H7 (cell line): ENCODE results near the gene CACNA2D2. TPM values are rescaled to one million over a fixed set of nuclear protein-coding genes. Genes with fewer than 3 reads are reported as not detected.

Experiments used
- DNase-seq: peaks from one replicate; pipeline ENCODE4 v3.0.0; 2012
- H3K27me3 ChIP-seq: 2 replicates; pipeline ENCODE4 v1.6.0; 2011; ENCODE audit warnings: mild to moderate bottlenecking, low read length; ENCODE audit not compliant: control insufficient read depth, insufficient read depth
- H3K36me3 ChIP-seq: replicated peaks from 2 replicates; pipeline ENCODE4 v1.5.1; 2011; ENCODE audit warnings: low read length; ENCODE audit not compliant: control insufficient read depth, insufficient read depth
- H3K4me3 ChIP-seq: 2 replicates; pipeline ENCODE4 v1.5.1; 2011; ENCODE audit warnings: low read depth, mild to moderate bottlenecking, control low read depth, low read length, moderate library complexity; ENCODE audit not compliant: insufficient read depth
- total RNA-seq: library from RNA; depleted of rRNA; stranded (reverse); fragments of >200 nt; shearing (Covaris generic); gene quantifications from 2 replicates; pipeline ENCODE4 v1.2.3, GENCODE V29; 2014

The CACNA2D2 gene
- total RNA-seq, 1 experiment from 2014 or later: 5.9 TPM

DNA sequence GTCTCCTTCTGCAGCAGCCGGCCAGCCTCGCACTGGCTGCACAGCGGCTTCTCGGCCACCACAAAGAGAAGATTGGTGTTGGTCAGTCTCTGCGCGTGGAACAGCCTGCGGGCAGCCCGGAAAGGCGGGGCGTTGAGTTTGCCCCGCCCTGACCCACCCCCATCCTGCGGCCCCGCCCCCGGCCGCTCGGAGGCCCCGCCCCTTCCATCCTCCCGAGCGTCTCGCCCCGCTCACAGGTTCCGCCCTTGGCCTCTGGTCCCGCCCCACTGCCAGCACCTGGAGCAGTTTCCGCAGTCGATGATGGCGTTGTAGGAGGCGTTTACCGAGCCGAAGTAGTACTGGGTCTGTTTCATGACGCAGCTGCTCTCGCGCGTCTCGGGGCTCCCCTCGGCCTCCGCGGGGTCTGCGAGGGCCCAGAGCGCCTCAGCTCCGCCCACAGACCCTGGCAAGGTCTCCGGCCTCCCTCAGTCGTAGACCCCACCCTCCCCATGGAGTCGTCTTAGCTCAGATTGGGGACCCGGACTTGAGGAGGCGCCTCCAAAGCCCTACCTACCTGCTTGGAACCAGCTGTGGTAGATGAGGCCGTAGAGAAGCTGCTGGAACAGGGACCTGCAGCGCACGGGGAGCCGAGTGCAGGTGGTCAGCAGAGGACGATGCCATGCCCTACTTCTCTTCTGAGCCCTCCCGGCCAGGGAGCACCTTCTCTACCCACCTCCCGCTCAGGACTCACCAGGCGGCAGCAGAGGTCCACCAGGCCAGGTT is 138.2 kb downstream of the CACNA2D2 start:
- Histone ChIP-seq H3K36me3 (no peaks in the 10 kb centered on the region), H3K4me3 (peak overlapping the region; percentile 63)

DNA sequence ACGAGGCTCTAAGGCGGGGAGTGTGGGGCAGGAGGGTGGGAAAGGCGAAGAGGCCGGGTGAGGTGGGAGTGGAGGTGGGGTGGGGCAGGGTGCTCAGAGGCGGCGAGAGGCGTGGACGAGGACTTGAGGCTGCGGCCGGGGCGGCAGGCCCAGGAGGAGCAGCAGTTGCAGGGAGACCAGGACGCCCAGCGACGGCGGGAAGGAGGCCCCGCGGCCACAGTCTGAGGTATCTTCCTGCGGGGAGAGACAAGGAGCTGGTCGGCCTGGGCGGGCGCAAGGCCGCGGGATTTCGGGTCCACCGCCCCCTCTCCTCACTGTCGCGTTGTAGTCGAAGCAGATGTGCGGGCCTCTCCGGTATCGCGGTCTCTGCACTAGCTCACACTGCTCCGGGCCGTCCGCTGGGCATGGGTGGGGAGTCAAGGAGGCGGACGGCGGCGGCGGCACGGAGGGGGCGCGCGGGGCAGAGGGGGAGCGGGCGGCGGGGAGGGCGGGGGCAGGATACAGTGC is 138.8 kb downstream of the CACNA2D2 start:
- Histone ChIP-seq H3K36me3 (no peaks in the 10 kb centered on the region), H3K27me3 (peaks cover 13% of the 10 kb centered on the region; the same call in 1 of the 2 replicates), H3K4me3 (peak overlapping the region; percentile 63)
- no peak for DNase-seq

More for the DNA sequence above, 138.2 kb downstream of the CACNA2D2 start:
- peaks cover 13% of the 10 kb centered on the region; the same call in 1 of the 2 replicates for H3K27me3 ChIP-seq
- DNase-seq: peak; percentile 99

GRCh38 chr3:50359760-50360110 is 143.7 kb downstream of the CACNA2D2 start:
- Histone ChIP-seq H3K36me3 (peaks cover 9% of the 10 kb centered on the region), H3K4me3 (peak overlapping the region; percentile 28; the same call in 1 of the 2 replicates), H3K27me3 (peaks cover 11% of the 10 kb centered on the region; the same call in 1 of the 2 replicates)
- no peak for DNase-seq

GRCh38 chr3:50358911-50359759 is 144.3 kb downstream of the CACNA2D2 start, which contains the start of gene TMEM115:
Gene TMEM115, minus strand, starts transcription at chr3:50359521. Its CDS starts 458 bp downstream, at chr3:50359063.
- Histone ChIP-seq H3K36me3 (peaks cover 13% of the 10 kb centered on the region), H3K27me3 (peaks cover 5% of the 10 kb centered on the region; the same call in 1 of the 2 replicates), H3K4me3 (peak within 1 kb of the TSS; percentile 94)
- peak; percentile 99 for DNase-seq

DNA sequence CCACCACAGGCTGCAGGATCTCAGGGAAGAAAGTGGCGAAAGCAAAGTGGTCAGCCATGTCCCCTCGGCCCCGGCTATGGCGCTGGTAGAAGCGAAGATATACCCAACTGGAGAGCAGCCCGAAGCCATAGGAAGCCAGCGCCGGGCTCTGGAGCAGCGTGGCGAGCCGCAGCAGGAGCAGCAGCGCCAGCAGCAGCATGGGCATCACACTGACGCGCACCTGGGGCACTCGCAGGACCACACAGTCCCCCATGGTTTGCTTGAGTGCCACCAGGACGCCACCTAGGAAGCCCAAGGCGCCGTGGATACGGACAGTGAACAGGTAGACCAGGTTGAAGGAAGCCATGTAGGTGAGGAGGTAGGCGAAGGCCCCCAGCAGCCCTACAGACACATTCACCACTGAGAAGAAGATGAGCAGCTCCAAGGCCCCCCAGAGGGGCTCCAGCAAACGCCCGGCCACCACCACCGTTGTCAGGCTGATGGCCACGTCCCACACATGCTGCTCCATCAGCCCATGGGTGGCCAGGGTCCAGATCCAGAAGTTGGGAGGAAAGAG is 145.0 kb downstream of the CACNA2D2 start:
- Histone ChIP-seq H3K36me3 (peaks cover 13% of the 10 kb centered on the region), H3K4me3 (peak overlapping the region; percentile 94), H3K27me3 (no peaks in the 10 kb centered on the region)
- DNase-seq: no peak

GRCh38 chr3:50357481-50357880 is 146.0 kb downstream of the CACNA2D2 start:
- DNase-seq: no peak
- peaks cover 13% of the 10 kb centered on the region for H3K36me3 ChIP-seq
- no peaks in the 10 kb centered on the region for H3K27me3 ChIP-seq
- no peak overlapping the region for H3K4me3 ChIP-seq

GRCh38 chr3:50356553-50356952 is 146.9 kb downstream of the CACNA2D2 start:
- H3K4me3 ChIP-seq: no peak overlapping the region
- DNase-seq: peak; percentile 41
- H3K36me3 ChIP-seq: peaks cover 13% of the 10 kb centered on the region
- H3K27me3 ChIP-seq: no peaks in the 10 kb centered on the region

- Histone ChIP-seq H3K4me3 (no peak overlapping the region), H3K36me3 (peaks cover 13% of the 10 kb centered on the region), H3K27me3 (no peaks in the 10 kb centered on the region)
- DNase-seq: peak; percentile 39
Measured at GRCh38 chr3:50355829-50356552, 147.4 kb downstream of the CACNA2D2 start.

GRCh38 chr3:50354850-50355249 is 148.6 kb downstream of the CACNA2D2 start:
- no peak for DNase-seq
- Histone ChIP-seq H3K4me3 (no peak overlapping the region), H3K36me3 (peaks cover 13% of the 10 kb centered on the region), H3K27me3 (no peaks in the 10 kb centered on the region)

DNA sequence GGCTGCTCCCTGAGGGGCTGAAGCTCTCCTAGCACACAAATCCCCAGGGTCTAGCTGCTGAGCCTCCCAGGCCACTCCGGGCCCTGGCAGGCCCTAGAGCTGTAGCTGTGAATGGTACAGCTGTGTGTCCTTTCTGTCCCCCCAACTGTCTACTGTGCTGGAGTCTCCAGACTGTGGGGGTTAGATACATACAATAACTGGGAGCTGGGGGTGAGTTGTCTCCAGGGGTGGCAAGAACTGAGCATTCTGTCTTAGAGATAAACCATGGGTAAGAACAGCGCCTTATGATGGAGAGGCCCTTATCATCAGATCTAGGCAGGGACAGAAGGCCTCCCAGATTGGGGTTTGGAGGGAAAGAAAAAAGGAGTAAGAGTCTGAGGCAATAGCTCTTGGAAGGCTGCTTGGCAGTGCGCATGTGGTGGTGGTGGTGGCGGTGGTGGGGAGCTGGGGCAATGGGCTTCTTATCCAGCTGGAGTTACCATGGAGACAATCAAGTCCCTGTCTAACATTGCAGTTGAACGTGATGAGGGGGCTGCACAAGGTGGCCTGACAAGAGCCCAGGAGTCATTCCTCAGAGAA is 149.2 kb downstream of the CACNA2D2 start:
- DNase-seq: no peak
- Histone ChIP-seq H3K36me3 (peaks cover 13% of the 10 kb centered on the region), H3K4me3 (no peak overlapping the region), H3K27me3 (no peaks in the 10 kb centered on the region)

GRCh38 chr3:50353245-50354004 is 150.0 kb downstream of the CACNA2D2 start:
- H3K27me3 ChIP-seq: no peaks in the 10 kb centered on the region
- no peak overlapping the region for H3K4me3 ChIP-seq
- no peak for DNase-seq
- peaks cover 16% of the 10 kb centered on the region for H3K36me3 ChIP-seq

- DNase-seq: peak; percentile 60
- H3K27me3 ChIP-seq: no peaks in the 10 kb centered on the region
- no peak overlapping the region for H3K4me3 ChIP-seq
- H3K36me3 ChIP-seq: peaks cover 20% of the 10 kb centered on the region
Measured at GRCh38 chr3:50352781-50353180, 150.7 kb downstream of the CACNA2D2 start.

GRCh38 chr3:50351323-50351697 is 152.1 kb downstream of the CACNA2D2 start:
- Histone ChIP-seq H3K4me3 (peak overlapping the region; percentile 92), H3K36me3 (peaks cover 18% of the 10 kb centered on the region), H3K27me3 (peaks cover 3% of the 10 kb centered on the region; the same call in 1 of the 2 replicates)
- no peak for DNase-seq
